Adrenal gland (tissue), 12 donors: ENCODE results near the gene HELT. TPM values are rescaled to one million over a fixed set of nuclear protein-coding genes. Genes with fewer than 3 reads are reported as not detected.

ENCODE experiments used
- DNase-seq, 7 donors: peaks; one replicate each; pipeline ENCODE4 v3.0.0-alpha.2; 2019 to 2020
- H3K27ac ChIP-seq, 5 donors: fragments of 200-600 bp; sonication (generic) in 4 of 5; 1 replicate in 3 of 5; 2 replicates in 2 of 5; pipeline versions ENCODE4 v1.5.1 to v1.8.0; 2016 to 2020; ENCODE audit warnings: mild to moderate bottlenecking in 1 of 5
- H3K27me3 ChIP-seq: fragments of 200-600 bp; 2 replicates; pipeline ENCODE4 v1.8.0; 2021
- H3K36me3 ChIP-seq, 2 donors: fragments of 200-600 bp; replicated peaks in 1 of 2; 1 replicate in 1 of 2; 2 replicates in 1 of 2; pipeline versions ENCODE4 v1.5.1 to v1.8.0; 2018 to 2022
- H3K4me1 ChIP-seq, 2 donors: fragments of 200-600 bp; replicated peaks in 1 of 2; 1 replicate in 1 of 2; 2 replicates in 1 of 2; pipeline versions ENCODE4 v1.5.1 to v1.8.0; 2018 to 2021
- H3K4me3 ChIP-seq, 4 donors: fragments of 200-600 bp; sonication (generic) in 3 of 4; one replicate each; pipeline ENCODE4 v1.5.1; 2016 to 2018
- H3K9me3 ChIP-seq, 3 donors: fragments of 200-600 bp; sonication (generic) in 1 of 3; replicated peaks in 1 of 3; 1 replicate in 2 of 3; 2 replicates in 1 of 3; pipeline versions ENCODE4 v1.5.1 to v1.8.0; 2016 to 2021
- POLR2A ChIP-seq, 2 donors: fragments of 450-650 bp; IDR thresholded peaks; one replicate each; pipeline ENCODE4 v1.6.1; 2017; ENCODE audit warnings: antibody characterized with exemption in 2 of 2, mild to moderate bottlenecking in 2 of 2, moderate library complexity in 1 of 2
- WGBS, 4 donors: extraction: QIAGEN DNeasy Blood & Tissue Kit in 2 of 4; methylation state at CpG; one replicate each; pipeline versions ENCODE4 v1.1.5 to v1.1.7; 2013 to 2017; 5-methylcytosine and 5-hydroxymethylcytosine counted together
- intact Hi-C, 2 donors: fragments of 100-400 bp; cut with DNase I; formaldehyde crosslinking; loops; one replicate each; pipeline versions ENCODE4 v1.14.1 to v1.15.0; 2022 to 2023
- polyA plus RNA-seq, 3 donors: library from polyadenylated mRNA; stranded (reverse); fragments of 200-250 nt in 2 of 3; fragments of 350-450 nt in 1 of 3; fragmentation: Illumina TruSeq in 1 of 3; extraction: RNeasy Lipid Tissue Mini Kit (QIAGEN cat#74804) in 1 of 3; gene quantifications; one replicate each; pipeline ENCODE4 v1.2.3, GENCODE V29; 2013 to 2014
- total RNA-seq, 9 donors: library from RNA; depleted of rRNA in 4 of 9; stranded (reverse); fragments of >200 nt in 4 of 9; fragments of 120-200 nt in 1 of 9; fragmentation: NEBNext Ultra II Directional in 1 of 9; extraction: Animal tissue kit (Norgen Biotek cat#: 25700) in 1 of 9; gene quantifications; one replicate each; pipeline versions ENCODE4 v1.1.0 to v1.2.4, GENCODE V29; 2013 to 2023
- TF ChIP-seq, protein P1 (sequence below), 6 experiments: fragments of 450-650 bp in 4 of 6; fragments of 200-600 bp in 2 of 6; sonication (generic) in 1 of 6; IDR thresholded peaks; 1 replicate in 5 of 6; 2 replicates in 1 of 6; pipeline versions ENCODE4 v1.5.1 to v1.8.0; 2016 to 2021; ENCODE audit warnings: antibody characterized with exemption in 6 of 6, mild to moderate bottlenecking in 2 of 6, moderate library complexity in 1 of 6
- donor health status: healthy with polysubstance abuse.
- donor health status: Bipolar disorder and iron deficiency.
- donor health status: DM: yes; HTN: yes; CAD: no.
- donor health status: DM: no; HTN: no; CAD: no.
- donor health status: DM: no; HTN: no; CAD: no.
- donor health status: DM: yes; HTN: yes; CAD: no.

HELT gene
- total and polyA plus RNA-seq, 12 donors = not detected

DNA sequence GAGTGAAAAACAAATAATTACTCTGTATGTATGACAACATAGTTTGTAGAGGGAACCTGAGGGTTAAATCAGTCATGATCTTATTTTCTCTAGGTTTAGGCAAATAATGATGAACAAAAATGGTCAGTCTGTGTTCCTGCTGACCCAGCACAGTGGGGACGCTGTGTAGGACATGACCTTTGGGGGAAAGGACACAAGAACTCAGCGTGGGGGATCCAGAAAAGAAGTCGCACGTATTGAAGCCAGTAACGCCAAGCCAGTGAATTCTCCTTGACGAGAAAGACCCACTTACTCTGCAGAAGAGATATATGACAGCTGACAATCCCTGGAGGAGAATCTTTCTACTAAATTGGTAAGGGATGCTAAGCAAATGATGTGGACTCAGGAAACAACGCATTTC is 36.6 kb downstream of the HELT start:
- no peak for DNase-seq
- Histone ChIP-seq H3K4me1 (no peaks in the 10 kb centered on the region), H3K27me3 (no peaks in the 10 kb centered on the region), H3K4me3 (no peak overlapping the region), H3K27ac (no peak overlapping the region), H3K36me3 (no peaks in the 10 kb centered on the region), H3K9me3 (no peaks in the 10 kb centered on the region)
- WGBS, 4 donors = 75 to 88% (median 81%) methylated on average over 7 of the region's 7 CpGs
- TF ChIP-seq, protein P1, sequence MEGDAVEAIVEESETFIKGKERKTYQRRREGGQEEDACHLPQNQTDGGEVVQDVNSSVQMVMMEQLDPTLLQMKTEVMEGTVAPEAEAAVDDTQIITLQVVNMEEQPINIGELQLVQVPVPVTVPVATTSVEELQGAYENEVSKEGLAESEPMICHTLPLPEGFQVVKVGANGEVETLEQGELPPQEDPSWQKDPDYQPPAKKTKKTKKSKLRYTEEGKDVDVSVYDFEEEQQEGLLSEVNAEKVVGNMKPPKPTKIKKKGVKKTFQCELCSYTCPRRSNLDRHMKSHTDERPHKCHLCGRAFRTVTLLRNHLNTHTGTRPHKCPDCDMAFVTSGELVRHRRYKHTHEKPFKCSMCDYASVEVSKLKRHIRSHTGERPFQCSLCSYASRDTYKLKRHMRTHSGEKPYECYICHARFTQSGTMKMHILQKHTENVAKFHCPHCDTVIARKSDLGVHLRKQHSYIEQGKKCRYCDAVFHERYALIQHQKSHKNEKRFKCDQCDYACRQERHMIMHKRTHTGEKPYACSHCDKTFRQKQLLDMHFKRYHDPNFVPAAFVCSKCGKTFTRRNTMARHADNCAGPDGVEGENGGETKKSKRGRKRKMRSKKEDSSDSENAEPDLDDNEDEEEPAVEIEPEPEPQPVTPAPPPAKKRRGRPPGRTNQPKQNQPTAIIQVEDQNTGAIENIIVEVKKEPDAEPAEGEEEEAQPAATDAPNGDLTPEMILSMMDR (IDR thresholded peaks at IDR 0.05) = no peak
- TF ChIP-seq POLR2A (IDR thresholded peaks at IDR 0.05) = no peak
- intact Hi-C loops = no loop called here

DNA sequence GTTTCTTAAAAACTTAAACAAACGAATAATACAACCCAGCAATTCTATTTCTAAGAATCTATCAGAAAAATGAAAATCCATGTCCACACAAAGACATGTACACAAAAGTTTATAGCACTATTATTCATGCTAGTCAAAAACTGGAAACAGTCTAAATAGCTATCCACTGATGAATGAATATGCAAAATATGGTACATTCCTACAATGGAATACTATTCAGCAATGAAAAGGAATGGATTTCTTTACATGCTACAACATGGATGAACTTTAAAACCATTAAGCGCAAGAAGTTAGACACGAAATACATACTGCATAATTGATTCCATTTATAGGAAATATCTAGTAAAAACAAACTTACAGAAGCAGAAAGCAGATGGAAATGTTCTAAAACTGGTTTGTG is 43.3 kb downstream of the HELT start:
- WGBS, 4 donors = 72 to 79% (median 75%) methylated on average over 3 of the region's 3 CpGs
- no peaks in the 10 kb centered on the region for H3K27me3 ChIP-seq
- H3K4me1 ChIP-seq = no peaks in the 10 kb centered on the region
- no peaks in the 10 kb centered on the region for H3K36me3 ChIP-seq
- H3K27ac ChIP-seq = no peak overlapping the region
- H3K9me3 ChIP-seq = no peaks in the 10 kb centered on the region
- no peak for TF ChIP-seq POLR2A (IDR thresholded peaks at IDR 0.05)
- TF ChIP-seq, protein P1 (IDR thresholded peaks at IDR 0.05) = no peak
- DNase-seq = no peak
- intact Hi-C loops = no loop called here
- H3K4me3 ChIP-seq = no peak overlapping the region

DNA sequence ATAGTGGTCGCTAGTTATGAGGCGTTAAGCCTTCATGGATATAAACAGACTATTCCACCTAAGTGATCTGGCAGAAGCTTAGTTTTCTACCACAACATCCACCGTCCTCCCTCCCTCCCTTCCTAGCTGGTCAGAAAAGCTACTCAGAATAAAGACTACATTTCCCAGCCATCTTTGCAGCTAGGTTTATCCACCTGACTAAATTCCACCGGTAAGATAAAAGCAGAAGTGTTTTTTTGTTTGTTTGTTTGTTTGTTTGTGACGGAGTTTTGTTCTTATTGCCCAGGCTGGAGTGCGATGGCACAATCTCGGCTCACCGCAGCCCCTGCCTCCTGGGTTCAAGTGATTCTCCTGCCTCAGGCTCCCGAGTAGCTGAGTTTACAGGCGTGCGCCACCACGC is 44.3 kb downstream of the HELT start:
- H3K9me3 ChIP-seq = no peaks in the 10 kb centered on the region
- DNase-seq = no peak
- H3K4me1 ChIP-seq = no peaks in the 10 kb centered on the region
- no peak for TF ChIP-seq POLR2A (IDR thresholded peaks at IDR 0.05)
- TF ChIP-seq, protein P1 (IDR thresholded peaks at IDR 0.05) = no peak
- intact Hi-C loops = no loop called here
- 90 to 92% (median 91%) methylated on average over 12 of the region's 12 CpGs for WGBS, 4 donors
- H3K36me3 ChIP-seq = no peaks in the 10 kb centered on the region
- H3K27ac ChIP-seq = no peak overlapping the region
- no peak overlapping the region for H3K4me3 ChIP-seq
- no peaks in the 10 kb centered on the region for H3K27me3 ChIP-seq

DNA sequence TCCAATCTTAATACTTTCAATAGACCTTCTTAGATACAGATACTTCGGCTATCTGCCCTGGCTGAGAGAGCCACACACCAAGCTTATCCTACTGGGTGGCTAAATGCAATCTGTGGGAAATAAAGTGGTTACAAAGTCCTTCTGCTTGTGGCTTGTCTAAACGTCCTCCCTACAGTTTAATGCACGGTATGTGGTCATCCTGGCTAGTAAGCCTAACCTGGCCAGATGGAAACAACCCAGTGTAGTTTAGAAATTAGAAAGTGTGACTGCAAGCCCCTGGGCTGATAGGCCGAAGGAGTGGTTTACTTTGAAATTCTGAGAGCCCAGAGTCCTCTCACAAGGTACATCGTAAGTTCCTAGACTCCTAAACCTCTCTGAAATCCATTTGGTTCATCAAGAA is 47.9 kb downstream of the HELT start:
- no peak overlapping the region for H3K4me3 ChIP-seq
- H3K27ac ChIP-seq = no peak overlapping the region
- intact Hi-C loops = no loop called here
- H3K9me3 ChIP-seq = no peaks in the 10 kb centered on the region
- TF ChIP-seq, protein P1 (IDR thresholded peaks at IDR 0.05) = no peak
- no peak for TF ChIP-seq POLR2A (IDR thresholded peaks at IDR 0.05)
- no peaks in the 10 kb centered on the region for H3K36me3 ChIP-seq
- 73 to 85% (median 75%) methylated on average over 5 of the region's 5 CpGs for WGBS, 4 donors
- H3K27me3 ChIP-seq = no peaks in the 10 kb centered on the region
- H3K4me1 ChIP-seq = peaks cover 0 to 7% of the 10 kb centered on the region in 2 donors
- no peak for DNase-seq
